ENCODE measurements around the gene HPD.

HPD gene

DNA sequence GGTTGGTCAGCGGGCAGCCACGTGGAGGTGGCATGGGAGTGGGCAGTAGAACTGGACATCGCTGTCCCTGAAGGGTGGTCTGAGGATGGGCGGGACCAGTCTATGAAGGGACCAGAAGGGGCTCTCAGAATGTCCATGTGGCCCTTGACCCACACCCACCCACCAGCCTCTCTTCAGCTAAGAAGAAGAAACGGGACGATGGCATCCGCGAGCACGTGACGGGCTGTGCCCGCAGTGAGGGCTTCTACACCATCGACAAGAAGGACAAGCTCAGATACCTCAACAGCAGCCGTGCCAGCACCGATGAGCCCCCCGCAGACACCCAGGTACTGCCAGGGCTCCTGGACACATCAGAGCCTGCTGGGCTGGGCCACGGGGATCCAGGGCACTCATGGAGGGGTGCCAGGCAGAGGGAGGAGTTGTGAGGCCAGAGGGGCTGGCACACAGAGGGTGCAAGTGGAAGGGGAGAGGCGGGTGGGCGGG lies 33.6 kb downstream of the HPD start:
- H3K4me3 ChIP-seq (ENCODE audit: control insufficient read depth in 1 of 7, extremely low read depth in 1 of 7, insufficient read depth in 4 of 7, low read depth in 2 of 7, low read length in 6 of 7), result no peak overlapping the region
- DNase-seq, result no peak
- 95% methylated on average over 16 of the region's 18 CpGs for WGBS (ENCODE audit: insufficient coverage)
- H3K27ac ChIP-seq (ENCODE audit: insufficient read depth in 1 of 2, low read depth in 1 of 2, low read length in 2 of 2, poor library complexity in 1 of 2, severe bottlenecking in 2 of 2), result no peak overlapping the region
- H3K9me3 ChIP-seq (ENCODE audit: control extremely low read depth in 1 of 5, control insufficient read depth in 4 of 5, insufficient read depth in 2 of 5, low read depth in 1 of 5, low read length in 4 of 5), result no peaks in the 10 kb centered on the region
- ChIA-PET CTCF (interaction anchor here (1.0 to 4.9 kb wide), 7 partner anchors 9 to 68 kb away, joined by 3 to 33 read pairs (median 7); partner anchors contain the start of gene RHOF), POLR2A (no interaction called here)
- peaks cover 4 to 90% (median 62%) of the 10 kb centered on the region in 4 experiments for H3K36me3 ChIP-seq (ENCODE audit: control insufficient read depth in 4 of 4, insufficient read depth in 4 of 4, low read length in 3 of 4)
- no peaks in the 10 kb centered on the region for H3K4me1 ChIP-seq (ENCODE audit: control extremely low read depth in 1 of 4, control insufficient read depth in 4 of 4, insufficient read depth in 4 of 4, low read length in 3 of 4)
- H3K27me3 ChIP-seq (replicated peaks in 2 of 5; ENCODE audit: control insufficient read depth in 4 of 5, insufficient read depth in 5 of 5, low read length in 4 of 5), result no peaks in the 10 kb centered on the region

DNA sequence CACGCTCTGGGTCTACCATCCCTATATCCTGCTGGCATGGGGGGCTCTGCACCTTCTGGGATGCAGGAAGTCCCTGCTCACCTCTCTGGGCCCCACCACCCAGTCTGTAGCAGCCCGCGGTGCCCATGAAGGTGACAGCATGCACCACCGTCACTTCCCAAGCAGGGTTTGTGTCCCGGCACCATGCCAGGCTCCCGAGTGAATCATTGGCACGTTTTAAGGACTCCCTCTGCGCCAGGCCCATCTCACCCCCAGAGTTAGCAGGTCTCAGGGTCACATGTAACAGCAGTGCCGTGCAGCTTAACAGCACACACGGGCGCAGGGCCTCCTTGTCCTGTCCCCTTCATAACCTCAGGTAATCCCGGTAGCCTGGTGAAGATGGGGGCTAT lies 34.9 kb downstream of the HPD start:
- no peaks in the 10 kb centered on the region for H3K9me3 ChIP-seq (ENCODE audit: control extremely low read depth in 1 of 5, control insufficient read depth in 4 of 5, insufficient read depth in 2 of 5, low read depth in 1 of 5, low read length in 4 of 5)
- no peak overlapping the region for H3K27ac ChIP-seq (ENCODE audit: insufficient read depth in 1 of 2, low read depth in 1 of 2, low read length in 2 of 2, poor library complexity in 1 of 2, severe bottlenecking in 2 of 2)
- DNase-seq, result no peak
- no peaks in the 10 kb centered on the region for H3K27me3 ChIP-seq (replicated peaks in 2 of 5; ENCODE audit: control insufficient read depth in 4 of 5, insufficient read depth in 5 of 5, low read length in 4 of 5)
- H3K4me3 ChIP-seq (ENCODE audit: control insufficient read depth in 1 of 7, extremely low read depth in 1 of 7, insufficient read depth in 4 of 7, low read depth in 2 of 7, low read length in 6 of 7), result no peak overlapping the region
- H3K4me1 ChIP-seq (ENCODE audit: control extremely low read depth in 1 of 4, control insufficient read depth in 4 of 4, insufficient read depth in 4 of 4, low read length in 3 of 4), result no peaks in the 10 kb centered on the region
- ChIA-PET CTCF (interaction anchor here (0.8 to 4.9 kb wide), 5 partner anchors 12 to 69 kb away, joined by 4 to 33 read pairs (median 9); partner anchors contain the start of gene RHOF), POLR2A (no interaction called here)
- peaks cover 6 to 89% (median 60%) of the 10 kb centered on the region in 4 experiments for H3K36me3 ChIP-seq (ENCODE audit: control insufficient read depth in 4 of 4, insufficient read depth in 4 of 4, low read length in 3 of 4)
- WGBS (ENCODE audit: insufficient coverage), result 88% methylated on average over 10 of the region's 12 CpGs

- H3K4me1 ChIP-seq (ENCODE audit: control extremely low read depth in 1 of 4, control insufficient read depth in 4 of 4, insufficient read depth in 4 of 4, low read length in 3 of 4), result no peaks in the 10 kb centered on the region
- no peak overlapping the region for H3K4me3 ChIP-seq (ENCODE audit: control insufficient read depth in 1 of 7, extremely low read depth in 1 of 7, insufficient read depth in 4 of 7, low read depth in 2 of 7, low read length in 6 of 7)
- H3K9me3 ChIP-seq (ENCODE audit: control extremely low read depth in 1 of 5, control insufficient read depth in 4 of 5, insufficient read depth in 2 of 5, low read depth in 1 of 5, low read length in 4 of 5), result no peaks in the 10 kb centered on the region
- no peaks in the 10 kb centered on the region for H3K27me3 ChIP-seq (replicated peaks in 2 of 5; ENCODE audit: control insufficient read depth in 4 of 5, insufficient read depth in 5 of 5, low read length in 4 of 5)
- ChIA-PET POLR2A (no interaction called here), CTCF (interaction anchor here (0.8 to 4.9 kb wide), 5 partner anchors 12 to 29 kb away, joined by 3 to 33 read pairs (median 4); partner anchors contain the start of gene RHOF)
- no peak for DNase-seq
- WGBS (ENCODE audit: insufficient coverage), result over 99% methylated on average over 25 of the region's 36 CpGs
- H3K36me3 ChIP-seq (ENCODE audit: control insufficient read depth in 4 of 4, insufficient read depth in 4 of 4, low read length in 3 of 4), result peaks cover 6 to 86% (median 55%) of the 10 kb centered on the region in 4 experiments
- no peak overlapping the region for H3K27ac ChIP-seq (ENCODE audit: insufficient read depth in 1 of 2, low read depth in 1 of 2, low read length in 2 of 2, poor library complexity in 1 of 2, severe bottlenecking in 2 of 2)
Observed at GRCh38 chr12:121823101-121823726, 35.4 kb downstream of the HPD start.

GRCh38 chr12:121822393-121823100 lies 36.1 kb downstream of the HPD start:
- WGBS (ENCODE audit: insufficient coverage), result 98% methylated on average over 26 of the region's 39 CpGs
- H3K36me3 ChIP-seq (ENCODE audit: control insufficient read depth in 4 of 4, insufficient read depth in 4 of 4, low read length in 3 of 4), result peaks cover 6 to 85% (median 55%) of the 10 kb centered on the region in 4 experiments

DNA sequence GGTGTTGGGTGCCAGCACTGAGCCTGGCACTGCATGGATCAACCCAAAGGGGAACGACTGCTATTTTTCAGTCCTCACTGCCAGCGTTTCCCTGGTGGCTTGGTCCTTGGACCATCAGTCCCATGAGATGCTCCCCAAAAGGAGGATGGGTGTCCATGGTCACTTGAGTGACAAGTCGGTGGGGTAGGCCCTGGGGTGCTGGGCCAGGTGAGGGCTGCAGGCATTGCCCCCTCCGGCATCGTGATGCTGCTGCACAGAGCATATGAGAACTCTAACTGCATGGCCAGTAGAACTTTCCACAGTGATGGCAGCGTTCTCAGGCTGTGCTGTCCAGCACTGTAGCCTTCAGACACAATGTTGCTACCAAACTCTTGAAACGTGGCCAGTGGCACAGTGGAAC lies 38.6 kb downstream of the HPD start:
- Histone ChIP-seq H3K36me3 (ENCODE audit: control insufficient read depth in 4 of 4, insufficient read depth in 4 of 4, low read length in 3 of 4) (peaks cover 14 to 86% (median 59%) of the 10 kb centered on the region in 4 experiments), H3K27me3 (replicated peaks in 2 of 5; ENCODE audit: control insufficient read depth in 4 of 5, insufficient read depth in 5 of 5, low read length in 4 of 5) (no peaks in the 10 kb centered on the region), H3K27ac (ENCODE audit: insufficient read depth in 1 of 2, low read depth in 1 of 2, low read length in 2 of 2, poor library complexity in 1 of 2, severe bottlenecking in 2 of 2) (no peak overlapping the region), H3K4me1 (ENCODE audit: control extremely low read depth in 1 of 4, control insufficient read depth in 4 of 4, insufficient read depth in 4 of 4, low read length in 3 of 4) (no peaks in the 10 kb centered on the region), H3K4me3 (ENCODE audit: control insufficient read depth in 1 of 7, extremely low read depth in 1 of 7, insufficient read depth in 4 of 7, low read depth in 2 of 7, low read length in 6 of 7) (no peak overlapping the region), H3K9me3 (ENCODE audit: control extremely low read depth in 1 of 5, control insufficient read depth in 4 of 5, insufficient read depth in 2 of 5, low read depth in 1 of 5, low read length in 4 of 5) (no peaks in the 10 kb centered on the region)
- DNase-seq, result no peak
- CTCF ChIA-PET, result interaction anchor here (1.1 to 1.3 kb wide), 4 partner anchors 13 to 26 kb away, joined by 3 to 4 read pairs (median 3); no protein-coding TSS in a partner anchor
- WGBS (ENCODE audit: insufficient coverage), result 88% methylated on average over 6 of the region's 7 CpGs
- POLR2A ChIA-PET, result no interaction called here

More at GRCh38 chr12:121822393-121823100, 36.1 kb downstream of the HPD start:
- H3K4me3 ChIP-seq (ENCODE audit: control insufficient read depth in 1 of 7, extremely low read depth in 1 of 7, insufficient read depth in 4 of 7, low read depth in 2 of 7, low read length in 6 of 7), result no peak overlapping the region
- ChIA-PET CTCF (interaction anchor here (1.2 to 4.9 kb wide), 3 partner anchors 15 to 28 kb away, joined by 3 to 33 read pairs (median 4); partner anchors contain the start of gene RHOF), POLR2A (no interaction called here)
- H3K9me3 ChIP-seq (ENCODE audit: control extremely low read depth in 1 of 5, control insufficient read depth in 4 of 5, insufficient read depth in 2 of 5, low read depth in 1 of 5, low read length in 4 of 5), result no peaks in the 10 kb centered on the region
- H3K27ac ChIP-seq (ENCODE audit: insufficient read depth in 1 of 2, low read depth in 1 of 2, low read length in 2 of 2, poor library complexity in 1 of 2, severe bottlenecking in 2 of 2), result no peak overlapping the region
- DNase-seq, result no peak
- H3K4me1 ChIP-seq (ENCODE audit: control extremely low read depth in 1 of 4, control insufficient read depth in 4 of 4, insufficient read depth in 4 of 4, low read length in 3 of 4), result no peaks in the 10 kb centered on the region
- H3K27me3 ChIP-seq (replicated peaks in 2 of 5; ENCODE audit: control insufficient read depth in 4 of 5, insufficient read depth in 5 of 5, low read length in 4 of 5), result no peaks in the 10 kb centered on the region

GRCh38 chr12:121819212-121819949 lies 39.3 kb downstream of the HPD start:
- Histone ChIP-seq H3K27me3 (replicated peaks in 2 of 5; ENCODE audit: control insufficient read depth in 4 of 5, insufficient read depth in 5 of 5, low read length in 4 of 5) (no peaks in the 10 kb centered on the region), H3K9me3 (ENCODE audit: control extremely low read depth in 1 of 5, control insufficient read depth in 4 of 5, insufficient read depth in 2 of 5, low read depth in 1 of 5, low read length in 4 of 5) (no peaks in the 10 kb centered on the region), H3K4me3 (ENCODE audit: control insufficient read depth in 1 of 7, extremely low read depth in 1 of 7, insufficient read depth in 4 of 7, low read depth in 2 of 7, low read length in 6 of 7) (no peak overlapping the region), H3K4me1 (ENCODE audit: control extremely low read depth in 1 of 4, control insufficient read depth in 4 of 4, insufficient read depth in 4 of 4, low read length in 3 of 4) (no peaks in the 10 kb centered on the region), H3K36me3 (ENCODE audit: control insufficient read depth in 4 of 4, insufficient read depth in 4 of 4, low read length in 3 of 4) (peaks cover 14 to 88% (median 63%) of the 10 kb centered on the region in 4 experiments), H3K27ac (ENCODE audit: insufficient read depth in 1 of 2, low read depth in 1 of 2, low read length in 2 of 2, poor library complexity in 1 of 2, severe bottlenecking in 2 of 2) (no peak overlapping the region)
- ChIA-PET CTCF (interaction anchor here (1.3 to 5.4 kb wide), 3 partner anchors 12 to 24 kb away, joined by 3 to 40 read pairs (median 3); partner anchors contain the start of gene RHOF), POLR2A (no interaction called here)
- DNase-seq, result no peak
- 98% methylated on average over 20 of the region's 22 CpGs for WGBS (ENCODE audit: insufficient coverage)
